Adrenal gland (tissue), 12 donors: ENCODE data around the gene IPCEF1. TPM values are rescaled to one million over a fixed set of nuclear protein-coding genes. Genes with fewer than 3 reads are reported as not detected.

Source experiments
- DNase-seq, 7 donors: peaks; one replicate each; pipeline ENCODE4 v3.0.0-alpha.2; 2019 to 2020
- H3K27ac ChIP-seq, 5 donors: fragments of 200-600 bp; sonication (generic) in 4 of 5; 1 replicate in 3 of 5; 2 replicates in 2 of 5; pipeline versions ENCODE4 v1.5.1 to v1.8.0; 2016 to 2020; ENCODE audit warnings: mild to moderate bottlenecking in 1 of 5
- H3K27me3 ChIP-seq: fragments of 200-600 bp; 2 replicates; pipeline ENCODE4 v1.8.0; 2021
- H3K36me3 ChIP-seq, 2 donors: fragments of 200-600 bp; replicated peaks in 1 of 2; 1 replicate in 1 of 2; 2 replicates in 1 of 2; pipeline versions ENCODE4 v1.5.1 to v1.8.0; 2018 to 2022
- H3K4me1 ChIP-seq, 2 donors: fragments of 200-600 bp; replicated peaks in 1 of 2; 1 replicate in 1 of 2; 2 replicates in 1 of 2; pipeline versions ENCODE4 v1.5.1 to v1.8.0; 2018 to 2021
- H3K4me3 ChIP-seq, 4 donors: fragments of 200-600 bp; sonication (generic) in 3 of 4; one replicate each; pipeline ENCODE4 v1.5.1; 2016 to 2018
- H3K9me3 ChIP-seq, 3 donors: fragments of 200-600 bp; sonication (generic) in 1 of 3; replicated peaks in 1 of 3; 1 replicate in 2 of 3; 2 replicates in 1 of 3; pipeline versions ENCODE4 v1.5.1 to v1.8.0; 2016 to 2021
- CTCF ChIP-seq, 6 experiments: fragments of 450-650 bp in 4 of 6; fragments of 200-600 bp in 2 of 6; sonication (generic) in 1 of 6; IDR thresholded peaks; 1 replicate in 5 of 6; 2 replicates in 1 of 6; pipeline versions ENCODE4 v1.5.1 to v1.8.0; 2016 to 2021; ENCODE audit warnings: antibody characterized with exemption in 6 of 6, mild to moderate bottlenecking in 2 of 6, moderate library complexity in 1 of 6
- POLR2A ChIP-seq, 2 donors: fragments of 450-650 bp; IDR thresholded peaks; one replicate each; pipeline ENCODE4 v1.6.1; 2017; ENCODE audit warnings: antibody characterized with exemption in 2 of 2, mild to moderate bottlenecking in 2 of 2, moderate library complexity in 1 of 2
- WGBS, 4 donors: extraction: QIAGEN DNeasy Blood & Tissue Kit in 2 of 4; methylation state at CpG; one replicate each; pipeline versions ENCODE4 v1.1.5 to v1.1.7; 2013 to 2017; 5-methylcytosine and 5-hydroxymethylcytosine counted together
- intact Hi-C, 2 donors: fragments of 100-400 bp; cut with DNase I; formaldehyde crosslinking; loops; one replicate each; pipeline versions ENCODE4 v1.14.1 to v1.15.0; 2022 to 2023
- polyA plus RNA-seq, 3 donors: library from polyadenylated mRNA; stranded (reverse); fragments of 200-250 nt in 2 of 3; fragments of 350-450 nt in 1 of 3; fragmentation: Illumina TruSeq in 1 of 3; extraction: RNeasy Lipid Tissue Mini Kit (QIAGEN cat#74804) in 1 of 3; gene quantifications; one replicate each; pipeline ENCODE4 v1.2.3, GENCODE V29; 2013 to 2014
- total RNA-seq, 9 donors: library from RNA; depleted of rRNA in 4 of 9; stranded (reverse); fragments of >200 nt in 4 of 9; fragments of 120-200 nt in 1 of 9; fragmentation: NEBNext Ultra II Directional in 1 of 9; extraction: Animal tissue kit (Norgen Biotek cat#: 25700) in 1 of 9; gene quantifications; one replicate each; pipeline versions ENCODE4 v1.1.0 to v1.2.4, GENCODE V29; 2013 to 2023
- donor health status: healthy with polysubstance abuse.
- donor health status: Bipolar disorder and iron deficiency.
- donor health status: DM: yes; HTN: yes; CAD: no.
- donor health status: DM: no; HTN: no; CAD: no.
- donor health status: DM: no; HTN: no; CAD: no.
- donor health status: DM: yes; HTN: yes; CAD: no.

The IPCEF1 gene
- total and polyA plus RNA-seq, 12 donors: 0.07 to 1.2 (median 0.72) TPM; not detected in 1

DNA sequence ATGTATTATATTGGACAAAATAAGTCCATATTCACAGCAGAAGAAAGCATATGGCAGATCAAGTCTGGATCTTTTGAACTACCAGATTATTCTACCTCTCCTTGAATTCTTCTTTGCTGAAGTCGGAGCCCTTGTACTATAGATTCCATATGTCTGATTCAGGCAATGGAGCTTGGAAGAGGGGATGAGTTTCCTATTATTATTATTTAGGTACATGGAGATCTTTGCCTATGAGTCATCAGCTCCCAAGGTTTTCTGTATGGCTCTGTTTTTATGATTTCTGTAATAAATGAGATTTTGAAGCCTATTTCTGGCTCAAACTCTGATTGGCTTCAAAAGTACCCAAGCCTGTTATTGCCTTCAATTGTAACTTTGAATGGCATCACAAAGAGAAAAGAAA lies 245.6 kb downstream of the IPCEF1 start:
- Histone ChIP-seq H3K4me3 (no peak overlapping the region), H3K4me1 (no peaks in the 10 kb centered on the region), H3K27ac (no peak overlapping the region), H3K9me3 (no peaks in the 10 kb centered on the region), H3K36me3 (no peaks in the 10 kb centered on the region), H3K27me3 (no peaks in the 10 kb centered on the region)
- intact Hi-C loops: no loop called here
- TF ChIP-seq CTCF (IDR thresholded peaks at IDR 0.05) (no peak), POLR2A (IDR thresholded peaks at IDR 0.05) (no peak)
- no peak for DNase-seq
- 76 to 88% (median 84%) methylated on average over 1 of the region's 1 CpG for WGBS, 4 donors

DNA sequence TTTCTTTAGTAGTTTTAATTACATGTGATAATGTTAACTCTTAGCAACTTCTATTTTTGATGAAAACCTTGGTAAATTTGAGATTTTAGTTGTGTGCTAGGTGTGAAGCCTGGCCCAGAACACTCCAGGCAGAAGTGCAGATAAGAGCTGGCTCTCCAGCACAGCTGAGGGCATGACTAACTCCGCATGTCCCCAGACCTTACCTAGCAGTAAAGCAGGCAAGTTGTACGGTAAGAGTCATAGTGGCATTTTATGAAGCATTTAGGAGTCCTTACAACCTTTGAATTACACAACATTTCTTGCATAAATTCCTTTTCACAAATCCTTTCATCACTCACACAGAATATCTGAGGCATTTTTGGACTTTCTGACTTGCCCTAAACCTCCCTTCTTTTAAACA lies 250.4 kb downstream of the IPCEF1 start:
- Histone ChIP-seq H3K27me3 (no peaks in the 10 kb centered on the region), H3K36me3 (no peaks in the 10 kb centered on the region), H3K9me3 (no peaks in the 10 kb centered on the region), H3K27ac (no peak overlapping the region), H3K4me3 (no peak overlapping the region), H3K4me1 (no peaks in the 10 kb centered on the region)
- DNase-seq: no peak
- WGBS, 4 donors: 81 to 89% (median 86%) methylated on average over 2 of the region's 2 CpGs
- intact Hi-C loops: no loop called here
- TF ChIP-seq CTCF (IDR thresholded peaks at IDR 0.05): no peak
- no peak for TF ChIP-seq POLR2A (IDR thresholded peaks at IDR 0.05)

Other genes with a start within 250 kb of the IPCEF1 start
- 10 to 100 TPM in 1 of 9 donors, 1 to 10 TPM in 8; 1.3 to 10.7 (median 2.1) TPM for gene CNKSR3, start 153.9 kb upstream of the IPCEF1 start, total RNA-seq
- gene CNKSR3, start 153.9 kb upstream of the IPCEF1 start, polyA plus RNA-seq: 1 to 10 TPM; 1.1 to 5.3 (median 2.8) TPM